ENCODE measurements around the gene LRRC32. TPM values are rescaled to one million over a fixed set of nuclear protein-coding genes. Genes with fewer than 3 reads are reported as not detected.
A peak's percentile ranks its signal among the peaks of the same experiment; 100 is the strongest.

LRRC32 gene
- total and polyA plus RNA-seq, 10 of the 15 experiments (the other 5 are each of a cell fraction or from before 2014, with no cell fraction given), result 0.56 to 20.8 (median 7.4) TPM

- TF ChIP-seq E4F1 (IDR thresholded peaks at IDR 0.05; ENCODE audit: borderline replicate concordance, partially characterized antibody), result no peak
- TF ChIP-seq PAX5 (IDR thresholded peaks at IDR 0.05; ENCODE audit: borderline replicate concordance, low read depth, low read length), result peak; percentile 96; the same call in 1 of the 2 replicates
- TF ChIP-seq CREB1 (IDR thresholded peaks at IDR 0.05; ENCODE audit: low read depth), result peak; percentile 82
- TF ChIP-seq GATAD2B (conservative IDR thresholded peaks at IDR 0.05; ENCODE audit: low read depth), result 0 out of 2 replicates have a peak, but pooled peaks have one; percentile 60
- TF ChIP-seq, protein P1, sequence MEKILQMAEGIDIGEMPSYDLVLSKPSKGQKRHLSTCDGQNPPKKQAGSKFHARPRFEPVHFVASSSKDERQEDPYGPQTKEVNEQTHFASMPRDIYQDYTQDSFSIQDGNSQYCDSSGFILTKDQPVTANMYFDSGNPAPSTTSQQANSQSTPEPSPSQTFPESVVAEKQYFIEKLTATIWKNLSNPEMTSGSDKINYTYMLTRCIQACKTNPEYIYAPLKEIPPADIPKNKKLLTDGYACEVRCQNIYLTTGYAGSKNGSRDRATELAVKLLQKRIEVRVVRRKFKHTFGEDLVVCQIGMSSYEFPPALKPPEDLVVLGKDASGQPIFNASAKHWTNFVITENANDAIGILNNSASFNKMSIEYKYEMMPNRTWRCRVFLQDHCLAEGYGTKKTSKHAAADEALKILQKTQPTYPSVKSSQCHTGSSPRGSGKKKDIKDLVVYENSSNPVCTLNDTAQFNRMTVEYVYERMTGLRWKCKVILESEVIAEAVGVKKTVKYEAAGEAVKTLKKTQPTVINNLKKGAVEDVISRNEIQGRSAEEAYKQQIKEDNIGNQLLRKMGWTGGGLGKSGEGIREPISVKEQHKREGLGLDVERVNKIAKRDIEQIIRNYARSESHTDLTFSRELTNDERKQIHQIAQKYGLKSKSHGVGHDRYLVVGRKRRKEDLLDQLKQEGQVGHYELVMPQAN (conservative IDR thresholded peaks at IDR 0.05), result peak; percentile 33; the same call in 1 of the 2 replicates
- peak; percentile 96; the same call in 1 of the 2 replicates for TF ChIP-seq MTA3 (IDR thresholded peaks at IDR 0.05; ENCODE audit: borderline replicate concordance, low read length)
- TF ChIP-seq SRF (IDR thresholded peaks at IDR 0.05; ENCODE audit: low read depth in 2 of 2, low read length in 2 of 2), result no peak
- TF ChIP-seq, protein P2, sequence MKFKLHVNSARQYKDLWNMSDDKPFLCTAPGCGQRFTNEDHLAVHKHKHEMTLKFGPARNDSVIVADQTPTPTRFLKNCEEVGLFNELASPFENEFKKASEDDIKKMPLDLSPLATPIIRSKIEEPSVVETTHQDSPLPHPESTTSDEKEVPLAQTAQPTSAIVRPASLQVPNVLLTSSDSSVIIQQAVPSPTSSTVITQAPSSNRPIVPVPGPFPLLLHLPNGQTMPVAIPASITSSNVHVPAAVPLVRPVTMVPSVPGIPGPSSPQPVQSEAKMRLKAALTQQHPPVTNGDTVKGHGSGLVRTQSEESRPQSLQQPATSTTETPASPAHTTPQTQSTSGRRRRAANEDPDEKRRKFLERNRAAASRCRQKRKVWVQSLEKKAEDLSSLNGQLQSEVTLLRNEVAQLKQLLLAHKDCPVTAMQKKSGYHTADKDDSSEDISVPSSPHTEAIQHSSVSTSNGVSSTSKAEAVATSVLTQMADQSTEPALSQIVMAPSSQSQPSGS (IDR thresholded peaks at IDR 0.05; ENCODE audit: low read length), result peak; percentile 86; the same call in 1 of the 2 replicates
- no peak for TF ChIP-seq YY1 (IDR thresholded peaks at IDR 0.05; ENCODE audit: low read depth, low read length)
- TF ChIP-seq YBX1 (IDR thresholded peaks at IDR 0.05), result no peak
- TF ChIP-seq, protein P3, sequence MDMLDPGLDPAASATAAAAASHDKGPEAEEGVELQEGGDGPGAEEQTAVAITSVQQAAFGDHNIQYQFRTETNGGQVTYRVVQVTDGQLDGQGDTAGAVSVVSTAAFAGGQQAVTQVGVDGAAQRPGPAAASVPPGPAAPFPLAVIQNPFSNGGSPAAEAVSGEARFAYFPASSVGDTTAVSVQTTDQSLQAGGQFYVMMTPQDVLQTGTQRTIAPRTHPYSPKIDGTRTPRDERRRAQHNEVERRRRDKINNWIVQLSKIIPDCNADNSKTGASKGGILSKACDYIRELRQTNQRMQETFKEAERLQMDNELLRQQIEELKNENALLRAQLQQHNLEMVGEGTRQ (IDR thresholded peaks at IDR 0.05; ENCODE audit: borderline replicate concordance, low read depth, low read length), result no peak; the same call in 1 of the 2 replicates
- peak; percentile 54; the same call in 1 of the 2 replicates for TF ChIP-seq ATF7 (IDR thresholded peaks at IDR 0.05; ENCODE audit: low read depth)
- no peak for TF ChIP-seq RB1 (IDR thresholded peaks at IDR 0.05; ENCODE audit: borderline replicate concordance)
- TF ChIP-seq HDAC2 (IDR thresholded peaks at IDR 0.05), result no peak; the same call in 1 of the 2 replicates
- no peak for TF ChIP-seq SUZ12 (IDR thresholded peaks at IDR 0.05; ENCODE audit: unreplicated experiment)
- TF ChIP-seq LARP7 (IDR thresholded peaks at IDR 0.05), result no peak
- peak; percentile 47 for TF ChIP-seq RELA (IDR thresholded peaks at IDR 0.05; ENCODE audit: borderline replicate concordance, partially characterized antibody)
- TF ChIP-seq MYB (IDR thresholded peaks at IDR 0.05; ENCODE audit: borderline replicate concordance, low read depth, low read length), result no peak
- no peak for TF ChIP-seq ZNF207 (IDR thresholded peaks at IDR 0.05; ENCODE audit: borderline replicate concordance)
- TF ChIP-seq, protein P4, sequence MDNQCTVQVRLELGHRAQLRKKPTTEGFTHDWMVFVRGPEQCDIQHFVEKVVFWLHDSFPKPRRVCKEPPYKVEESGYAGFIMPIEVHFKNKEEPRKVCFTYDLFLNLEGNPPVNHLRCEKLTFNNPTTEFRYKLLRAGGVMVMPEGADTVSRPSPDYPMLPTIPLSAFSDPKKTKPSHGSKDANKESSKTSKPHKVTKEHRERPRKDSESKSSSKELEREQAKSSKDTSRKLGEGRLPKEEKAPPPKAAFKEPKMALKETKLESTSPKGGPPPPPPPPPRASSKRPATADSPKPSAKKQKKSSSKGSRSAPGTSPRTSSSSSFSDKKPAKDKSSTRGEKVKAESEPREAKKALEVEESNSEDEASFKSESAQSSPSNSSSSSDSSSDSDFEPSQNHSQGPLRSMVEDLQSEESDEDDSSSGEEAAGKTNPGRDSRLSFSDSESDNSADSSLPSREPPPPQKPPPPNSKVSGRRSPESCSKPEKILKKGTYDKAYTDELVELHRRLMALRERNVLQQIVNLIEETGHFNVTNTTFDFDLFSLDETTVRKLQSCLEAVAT (IDR thresholded peaks at IDR 0.05), result peak; percentile 95
- TF ChIP-seq, protein P5, sequence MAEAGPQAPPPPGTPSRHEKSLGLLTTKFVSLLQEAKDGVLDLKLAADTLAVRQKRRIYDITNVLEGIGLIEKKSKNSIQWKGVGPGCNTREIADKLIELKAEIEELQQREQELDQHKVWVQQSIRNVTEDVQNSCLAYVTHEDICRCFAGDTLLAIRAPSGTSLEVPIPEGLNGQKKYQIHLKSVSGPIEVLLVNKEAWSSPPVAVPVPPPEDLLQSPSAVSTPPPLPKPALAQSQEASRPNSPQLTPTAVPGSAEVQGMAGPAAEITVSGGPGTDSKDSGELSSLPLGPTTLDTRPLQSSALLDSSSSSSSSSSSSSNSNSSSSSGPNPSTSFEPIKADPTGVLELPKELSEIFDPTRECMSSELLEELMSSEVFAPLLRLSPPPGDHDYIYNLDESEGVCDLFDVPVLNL (IDR thresholded peaks at IDR 0.05; ENCODE audit: low read depth, low read length), result no peak
- no peak for TF ChIP-seq CBX3 (IDR thresholded peaks at IDR 0.05; ENCODE audit: borderline replicate concordance, low read depth)
Observed at GRCh38 chr11:76626921-76627401, 43.6 kb downstream of the LRRC32 start (continued).
